Measurements from ENCODE around the gene MTRF1L.
A peak's percentile ranks its signal among the peaks of the same experiment; 100 is the strongest.

Gene MTRF1L

GRCh38 chr6:152982904-152983636 lies 19.4 kb downstream of the MTRF1L start, which contains the start of gene FBXO5:
Gene FBXO5 (minus strand): TSS chr6:152983041. CDS start chr6:152982959, 82 bp downstream.
- DNase-seq (peak; percentile 98), ATAC-seq (ENCODE audit: insufficient read depth, low read depth) (peak; percentile 81)
- H2AFZ ChIP-seq (ENCODE audit: low read depth, low read length), result peak within 1 kb of the TSS; percentile 78
- peaks cover 89% of the 10 kb centered on the region for H3K79me2 ChIP-seq (ENCODE audit: insufficient read depth, low read length)
- TF ChIP-seq EZH2 (IDR thresholded peaks at IDR 0.05; ENCODE audit: borderline replicate concordance, low read depth, low read length, severe bottlenecking), result no peak
- TF ChIP-seq, protein P1, sequence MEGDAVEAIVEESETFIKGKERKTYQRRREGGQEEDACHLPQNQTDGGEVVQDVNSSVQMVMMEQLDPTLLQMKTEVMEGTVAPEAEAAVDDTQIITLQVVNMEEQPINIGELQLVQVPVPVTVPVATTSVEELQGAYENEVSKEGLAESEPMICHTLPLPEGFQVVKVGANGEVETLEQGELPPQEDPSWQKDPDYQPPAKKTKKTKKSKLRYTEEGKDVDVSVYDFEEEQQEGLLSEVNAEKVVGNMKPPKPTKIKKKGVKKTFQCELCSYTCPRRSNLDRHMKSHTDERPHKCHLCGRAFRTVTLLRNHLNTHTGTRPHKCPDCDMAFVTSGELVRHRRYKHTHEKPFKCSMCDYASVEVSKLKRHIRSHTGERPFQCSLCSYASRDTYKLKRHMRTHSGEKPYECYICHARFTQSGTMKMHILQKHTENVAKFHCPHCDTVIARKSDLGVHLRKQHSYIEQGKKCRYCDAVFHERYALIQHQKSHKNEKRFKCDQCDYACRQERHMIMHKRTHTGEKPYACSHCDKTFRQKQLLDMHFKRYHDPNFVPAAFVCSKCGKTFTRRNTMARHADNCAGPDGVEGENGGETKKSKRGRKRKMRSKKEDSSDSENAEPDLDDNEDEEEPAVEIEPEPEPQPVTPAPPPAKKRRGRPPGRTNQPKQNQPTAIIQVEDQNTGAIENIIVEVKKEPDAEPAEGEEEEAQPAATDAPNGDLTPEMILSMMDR (IDR thresholded peaks at IDR 0.05; ENCODE audit: borderline replicate concordance, extremely low read depth, low read length, poor library complexity, severe bottlenecking), result no peak
- H3K9ac ChIP-seq (ENCODE audit: low read depth, low read length), result peak within 1 kb of the TSS; percentile 100
- H3K4me2 ChIP-seq (ENCODE audit: insufficient read depth, low read length), result peak within 1 kb of the TSS; percentile 63
- H4K20me1 ChIP-seq (ENCODE audit: insufficient read depth, low read length), result peaks cover 38% of the 10 kb centered on the region
- peaks cover 54% of the 10 kb centered on the region for H3K36me3 ChIP-seq (ENCODE audit: insufficient read depth, low read length)
- peak within 1 kb of the TSS; percentile 100 for H3K27ac ChIP-seq (ENCODE audit: low read length)
- H3K9me3 ChIP-seq (ENCODE audit: insufficient read depth, low read length, severe bottlenecking), result no peaks in the 10 kb centered on the region
- H3K27me3 ChIP-seq (ENCODE audit: insufficient read depth, low read length, poor library complexity), result no peaks in the 10 kb centered on the region
- H3K4me1 ChIP-seq (ENCODE audit: insufficient read depth, low read length), result peaks cover 55% of the 10 kb centered on the region
- H3K4me3 ChIP-seq (ENCODE audit: low read depth in 1 of 2, low read length in 2 of 2), result peak within 1 kb of the TSS; percentile 79 to 94

DNA sequence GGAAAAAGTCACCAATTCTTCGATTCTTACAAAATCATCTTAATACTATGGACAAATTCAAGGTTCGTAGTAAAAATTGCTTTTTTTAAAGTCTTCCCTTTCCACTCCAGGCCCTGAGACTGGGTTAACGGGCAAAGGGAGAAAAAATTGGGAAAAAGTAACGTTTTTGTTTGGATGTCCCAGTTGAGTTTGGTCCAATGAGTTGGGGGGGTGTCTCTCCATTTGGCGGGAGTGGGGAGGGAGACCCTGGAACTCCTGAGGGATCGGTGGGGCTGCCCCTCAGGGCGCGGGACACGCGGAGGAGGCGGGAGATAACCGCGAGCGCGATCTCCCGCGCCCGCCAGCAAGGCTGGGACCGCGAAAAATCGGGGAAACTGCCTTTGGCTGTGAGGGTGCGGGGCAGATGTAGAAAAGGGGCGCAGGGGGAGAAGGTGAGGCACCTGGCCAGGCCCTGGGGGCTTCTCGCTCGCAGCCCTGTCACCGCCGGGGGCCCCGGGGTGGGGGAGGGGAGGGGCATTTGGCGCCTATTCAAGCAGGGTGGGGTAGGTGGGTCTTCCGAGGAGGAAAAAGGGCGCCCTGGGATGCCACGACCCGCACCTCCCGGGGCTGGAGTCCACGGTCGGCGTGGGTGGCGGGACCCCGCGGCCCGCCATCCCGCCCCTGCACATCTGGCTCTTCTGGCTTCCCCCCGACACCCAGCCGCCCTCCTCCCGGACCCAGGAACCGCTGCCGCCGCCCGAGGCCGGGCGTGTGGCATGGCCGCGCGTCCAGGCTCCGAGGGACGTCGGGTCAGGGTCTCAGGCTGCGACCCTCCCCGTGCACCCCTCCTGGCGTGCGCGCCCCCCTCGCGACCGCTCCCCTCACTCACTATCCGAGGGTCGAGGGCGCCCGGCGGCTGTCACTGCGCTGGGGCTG lies 20.3 kb downstream of the MTRF1L start:
- Histone ChIP-seq H3K9ac (ENCODE audit: low read depth, low read length) (peak overlapping the region; percentile 100), H3K36me3 (ENCODE audit: insufficient read depth, low read length) (peaks cover 62% of the 10 kb centered on the region), H3K79me2 (ENCODE audit: insufficient read depth, low read length) (peaks cover 94% of the 10 kb centered on the region), H2AFZ (ENCODE audit: low read depth, low read length) (peak overlapping the region; percentile 44; the same call in 1 of the 2 replicates), H3K4me1 (ENCODE audit: insufficient read depth, low read length) (peaks cover 62% of the 10 kb centered on the region), H3K27me3 (ENCODE audit: insufficient read depth, low read length, poor library complexity) (no peaks in the 10 kb centered on the region), H3K4me3 (ENCODE audit: low read depth in 1 of 2, low read length in 2 of 2) (peak overlapping the region; percentile 79 to 94), H4K20me1 (ENCODE audit: insufficient read depth, low read length) (peaks cover 47% of the 10 kb centered on the region), H3K4me2 (ENCODE audit: insufficient read depth, low read length) (peak overlapping the region; percentile 63), H3K27ac (ENCODE audit: low read length) (peak overlapping the region; percentile 80), H3K9me3 (ENCODE audit: insufficient read depth, low read length, severe bottlenecking) (no peaks in the 10 kb centered on the region)
- TF ChIP-seq EZH2 (IDR thresholded peaks at IDR 0.05; ENCODE audit: borderline replicate concordance, low read depth, low read length, severe bottlenecking), result no peak
- TF ChIP-seq, protein P1 (IDR thresholded peaks at IDR 0.05; ENCODE audit: borderline replicate concordance, extremely low read depth, low read length, poor library complexity, severe bottlenecking), result no peak
- peak; percentile 15 for ATAC-seq (ENCODE audit: insufficient read depth, low read depth)
- DNase-seq, result peak; percentile 71

DNA sequence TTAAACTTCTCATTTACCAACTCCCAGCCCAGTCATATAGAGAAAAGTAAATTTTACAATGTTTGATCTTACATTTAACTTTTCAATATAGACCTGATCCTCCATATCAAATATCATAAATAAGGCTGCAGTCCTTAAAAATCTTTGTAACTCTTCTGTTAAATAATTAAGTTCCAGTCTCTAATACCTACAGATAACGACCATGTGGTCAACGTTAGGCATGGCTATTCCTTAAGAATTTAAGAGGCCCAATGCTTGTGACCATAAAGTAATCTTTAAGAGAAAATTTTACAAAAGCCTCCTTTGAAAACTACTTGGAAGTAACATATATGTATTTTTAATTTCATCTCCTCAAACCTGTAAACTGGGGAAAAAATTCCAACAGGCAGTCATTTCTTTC lies 21.3 kb downstream of the MTRF1L start:
- peak overlapping the region; percentile 100 for H3K9ac ChIP-seq (ENCODE audit: low read depth, low read length)

More for the DNA sequence above, 21.3 kb downstream of the MTRF1L start:
- H3K27ac ChIP-seq (ENCODE audit: low read length), result peak overlapping the region; percentile 46
- no peaks in the 10 kb centered on the region for H3K9me3 ChIP-seq (ENCODE audit: insufficient read depth, low read length, severe bottlenecking)
- TF ChIP-seq EZH2 (IDR thresholded peaks at IDR 0.05; ENCODE audit: borderline replicate concordance, low read depth, low read length, severe bottlenecking), result no peak
- TF ChIP-seq, protein P1 (IDR thresholded peaks at IDR 0.05; ENCODE audit: borderline replicate concordance, extremely low read depth, low read length, poor library complexity, severe bottlenecking), result no peak
- no peak overlapping the region for H2AFZ ChIP-seq (ENCODE audit: low read depth, low read length)
- DNase-seq (no peak), ATAC-seq (ENCODE audit: insufficient read depth, low read depth) (no peak)
- peaks cover 55% of the 10 kb centered on the region for H4K20me1 ChIP-seq (ENCODE audit: insufficient read depth, low read length)
- H3K36me3 ChIP-seq (ENCODE audit: insufficient read depth, low read length), result peaks cover 68% of the 10 kb centered on the region
- H3K79me2 ChIP-seq (ENCODE audit: insufficient read depth, low read length), result peaks cover 94% of the 10 kb centered on the region
- peak overlapping the region; percentile 79 to 94 for H3K4me3 ChIP-seq (ENCODE audit: low read depth in 1 of 2, low read length in 2 of 2)
- no peaks in the 10 kb centered on the region for H3K27me3 ChIP-seq (ENCODE audit: insufficient read depth, low read length, poor library complexity)
- H3K4me2 ChIP-seq (ENCODE audit: insufficient read depth, low read length), result peak overlapping the region; percentile 63
- peaks cover 64% of the 10 kb centered on the region for H3K4me1 ChIP-seq (ENCODE audit: insufficient read depth, low read length)

Data from DND-41 (cell line).